CD4-positive, alpha-beta T cell treated with Interleukin-12 subunit alpha and Interleukin-12 subunit beta, for 1 hour (primary cell): Measurements from ENCODE around the gene ZNF407.

ENCODE experiments used
- DNase-seq: peaks from one replicate; pipeline ENCODE4 v3.0.0-alpha.2; 2020

The ZNF407 gene

GRCh38 chr18:74897971-74898657 is 300.4 kb downstream of the ZNF407 start:
- DNase-seq: no peak

- DNase-seq: no peak
These were observed 301.3 kb downstream of the ZNF407 start for GRCh38 chr18:74898965-74899364.

GRCh38 chr18:74899554-74899953 is 301.9 kb downstream of the ZNF407 start:
- DNase-seq: no peak

- DNase-seq: no peak
These were observed 303.9 kb downstream of the ZNF407 start for GRCh38 chr18:74901362-74902146.

GRCh38 chr18:74902147-74902455 is 304.4 kb downstream of the ZNF407 start:
- DNase-seq: no peak

- no peak for DNase-seq
These were observed 307.6 kb downstream of the ZNF407 start for GRCh38 chr18:74905247-74905646.

GRCh38 chr18:74906184-74906583 is 308.5 kb downstream of the ZNF407 start:
- DNase-seq: no peak

- DNase-seq: no peak
These were observed 316.5 kb downstream of the ZNF407 start for GRCh38 chr18:74914052-74914591.

GRCh38 chr18:74914648-74915047 is 317.0 kb downstream of the ZNF407 start:
- DNase-seq: no peak

GRCh38 chr18:74916773-74917393 is 319.2 kb downstream of the ZNF407 start:
- DNase-seq: no peak

GRCh38 chr18:74918276-74918790 is 320.7 kb downstream of the ZNF407 start:
- DNase-seq: no peak

- DNase-seq: no peak
These were observed 323.6 kb downstream of the ZNF407 start for GRCh38 chr18:74921057-74921820.

GRCh38 chr18:74926051-74926450 is 328.4 kb downstream of the ZNF407 start:
- no peak for DNase-seq

GRCh38 chr18:74928194-74928968 is 330.7 kb downstream of the ZNF407 start:
- no peak for DNase-seq

- DNase-seq: no peak
These were observed 331.4 kb downstream of the ZNF407 start for GRCh38 chr18:74929110-74929509.

- DNase-seq: no peak
These were observed 332.9 kb downstream of the ZNF407 start for GRCh38 chr18:74930616-74931015.

- DNase-seq: no peak
These were observed 336.3 kb downstream of the ZNF407 start for GRCh38 chr18:74933930-74934329.

- DNase-seq: no peak
These were observed 337.8 kb downstream of the ZNF407 start for GRCh38 chr18:74935434-74935833.

- DNase-seq: no peak
These were observed 338.7 kb downstream of the ZNF407 start for GRCh38 chr18:74936343-74936742.

- DNase-seq: no peak
These were observed 339.6 kb downstream of the ZNF407 start for GRCh38 chr18:74937291-74937690.

GRCh38 chr18:74940856-74941255 is 343.2 kb downstream of the ZNF407 start:
- no peak for DNase-seq

GRCh38 chr18:74942319-74942910 is 344.7 kb downstream of the ZNF407 start:
- peak; percentile 17 for DNase-seq
